GDM1 (cell line): Measurements from ENCODE around the gene KIF26B.
"Not testable (repeated sequence)": the region's sequence is repeated elsewhere in the genome, so short reads cannot be mapped to it uniquely, and the experiment has no call there.

Experiments
- DNase-seq: peaks from one replicate; lab custom pipeline; 2025; lab: John Stamatoyannopoulos, UW

KIF26B gene

DNA sequence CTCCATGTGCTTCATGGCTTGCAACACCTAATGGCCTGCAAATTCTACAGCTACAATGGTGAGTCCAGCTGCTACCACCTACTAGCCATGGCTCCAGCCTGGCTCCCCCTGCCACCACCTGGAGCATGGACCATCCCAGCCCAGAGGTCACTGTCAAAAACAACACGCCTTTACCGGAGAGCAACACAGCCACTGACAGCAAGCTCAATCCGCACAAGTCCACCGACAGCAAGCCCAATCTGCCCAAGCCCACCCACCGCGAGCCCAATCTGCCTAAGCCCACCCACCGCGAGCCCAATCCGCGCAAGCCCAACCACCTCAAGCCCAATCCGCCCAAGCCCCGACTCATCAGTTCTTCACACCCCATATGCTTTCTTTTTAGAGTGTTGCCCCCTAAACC lies 128.2 kb downstream of the KIF26B start:
- no peak for DNase-seq

DNA sequence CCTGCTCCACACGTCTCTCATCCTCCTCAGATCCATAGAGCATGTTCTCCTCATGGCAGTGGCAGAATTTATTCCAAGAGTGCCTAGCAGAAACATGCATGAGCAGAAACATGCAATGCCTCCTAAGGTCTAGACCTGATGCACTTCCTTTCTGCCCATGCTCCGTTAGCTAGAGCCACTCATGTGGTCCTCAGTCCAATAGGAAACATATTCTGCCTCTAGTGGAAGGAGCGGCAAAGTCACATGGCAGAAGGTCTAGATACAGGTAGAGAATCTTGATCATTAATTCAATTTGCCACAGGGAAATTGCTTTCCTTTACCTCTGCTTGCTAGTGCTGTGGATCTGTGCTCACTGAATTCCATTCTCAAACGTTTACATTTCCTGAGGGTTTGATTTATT lies 130.4 kb downstream of the KIF26B start:
- no peak for DNase-seq

DNA sequence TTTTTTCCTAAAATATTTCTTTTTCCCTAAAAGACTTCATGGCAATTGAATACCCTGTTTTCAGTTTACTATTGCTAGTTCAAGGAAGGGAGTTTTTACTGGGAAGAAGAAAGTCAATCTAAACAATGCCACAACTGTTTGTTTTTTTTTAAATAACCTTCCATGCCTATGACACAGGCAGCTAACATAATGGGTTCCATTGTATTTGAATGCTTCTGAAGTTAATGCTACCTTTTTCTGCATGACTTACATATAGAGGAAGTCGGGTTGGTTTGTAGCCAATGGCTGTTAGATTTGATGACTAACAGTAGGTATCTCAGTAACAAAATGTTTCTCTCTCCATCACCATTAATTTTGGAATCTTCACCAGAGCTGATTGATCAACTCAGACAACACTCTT lies 134.0 kb downstream of the KIF26B start:
- no peak for DNase-seq

DNA sequence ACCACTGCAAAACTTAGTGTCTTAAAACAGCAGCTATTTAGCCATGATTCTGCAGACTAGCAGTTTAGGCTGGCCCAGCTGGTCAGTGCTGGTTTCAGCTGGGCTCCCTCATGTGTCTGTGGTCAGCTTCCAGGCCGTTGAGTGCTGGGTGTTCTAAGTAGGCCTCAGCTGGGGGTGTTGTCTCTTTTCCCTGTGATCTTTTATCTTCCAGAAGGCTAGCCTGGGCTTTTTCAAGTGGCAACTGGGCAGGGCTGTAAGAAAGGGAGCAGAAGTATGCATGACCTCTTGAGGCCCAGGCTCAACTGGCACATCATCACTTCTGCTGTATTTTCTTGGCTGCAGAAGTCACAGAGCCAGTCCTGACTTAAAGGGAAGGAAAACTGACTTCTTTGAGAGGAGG lies 136.1 kb downstream of the KIF26B start:
- no peak for DNase-seq

DNA sequence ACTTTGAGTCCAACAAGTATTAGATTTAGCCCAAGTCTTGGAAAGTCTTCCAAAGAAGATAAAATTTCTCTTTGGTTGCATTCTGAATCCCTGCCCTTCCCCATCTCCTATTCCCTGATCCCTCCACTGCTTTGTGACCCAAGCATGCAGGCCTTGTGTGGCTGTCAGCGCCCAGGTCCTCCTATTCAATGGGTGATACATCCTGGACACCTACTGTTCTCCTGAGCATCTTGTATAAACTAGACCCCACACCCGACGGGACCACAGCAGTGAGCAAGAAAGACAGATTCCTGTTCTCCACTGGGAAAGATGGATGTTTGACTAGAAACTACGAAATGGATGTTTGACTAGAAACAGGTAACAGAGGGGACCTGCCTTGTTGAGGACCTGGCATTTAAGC lies 136.6 kb downstream of the KIF26B start:
- DNase-seq, result no peak

DNA sequence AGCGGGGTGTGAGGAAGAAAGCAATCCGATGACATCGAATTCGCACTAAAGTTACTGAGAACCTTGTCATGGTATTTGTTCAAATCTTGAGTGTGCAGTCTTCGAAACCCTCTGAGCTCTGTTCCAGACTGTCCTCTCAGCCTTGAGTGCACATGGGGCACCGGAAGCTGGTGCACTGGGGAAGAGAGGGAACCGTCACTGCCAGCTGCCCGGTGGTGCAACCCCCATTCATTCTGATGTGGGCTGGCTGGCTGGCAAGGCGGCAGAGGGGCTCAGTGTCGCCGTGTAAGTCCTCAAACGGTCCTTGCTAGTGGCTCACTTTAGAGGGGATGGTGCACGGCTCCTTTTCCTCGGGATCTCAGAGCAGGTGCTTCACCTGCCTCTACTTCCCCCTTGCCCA lies 137.4 kb downstream of the KIF26B start:
- DNase-seq, result no peak

DNA sequence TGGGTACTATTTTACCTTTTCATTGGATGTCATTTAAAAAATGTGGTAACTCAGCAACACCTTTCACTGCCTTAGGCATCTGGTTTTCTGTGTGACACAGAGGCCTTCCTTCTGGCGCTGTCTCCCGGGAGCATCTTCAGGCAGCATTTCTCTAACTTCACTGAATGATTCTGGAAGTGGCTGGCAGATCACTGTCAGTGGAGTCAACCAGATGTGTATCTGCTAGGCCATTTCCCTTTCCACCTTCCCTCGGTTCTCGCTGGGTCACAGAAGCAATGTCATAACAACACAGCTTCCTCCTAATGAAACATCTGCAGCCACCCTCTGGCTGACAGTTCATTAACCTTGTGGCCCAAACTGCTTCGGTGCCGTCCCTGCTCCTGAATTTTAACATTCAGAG lies 137.8 kb downstream of the KIF26B start:
- no peak for DNase-seq

DNA sequence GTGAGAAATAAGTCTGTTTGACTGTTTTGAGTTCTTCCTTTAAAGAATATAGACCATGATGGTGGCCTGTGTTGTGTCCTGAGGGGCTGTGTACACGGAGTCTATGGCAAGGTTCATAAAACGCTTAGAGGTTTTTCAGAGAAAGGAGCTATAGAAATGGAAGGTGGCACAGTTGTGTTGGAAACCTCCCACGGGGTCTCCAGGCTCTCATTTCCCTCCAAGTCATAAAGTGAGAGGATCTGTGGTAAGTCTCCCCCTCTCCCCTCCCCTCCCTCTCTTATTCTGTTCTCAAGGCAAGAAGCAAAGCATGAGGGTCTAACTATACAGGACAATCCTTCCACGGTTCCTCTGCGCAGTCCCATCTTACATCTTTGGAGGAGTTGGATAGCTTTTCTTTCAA lies 139.2 kb downstream of the KIF26B start:
- no peak for DNase-seq

DNA sequence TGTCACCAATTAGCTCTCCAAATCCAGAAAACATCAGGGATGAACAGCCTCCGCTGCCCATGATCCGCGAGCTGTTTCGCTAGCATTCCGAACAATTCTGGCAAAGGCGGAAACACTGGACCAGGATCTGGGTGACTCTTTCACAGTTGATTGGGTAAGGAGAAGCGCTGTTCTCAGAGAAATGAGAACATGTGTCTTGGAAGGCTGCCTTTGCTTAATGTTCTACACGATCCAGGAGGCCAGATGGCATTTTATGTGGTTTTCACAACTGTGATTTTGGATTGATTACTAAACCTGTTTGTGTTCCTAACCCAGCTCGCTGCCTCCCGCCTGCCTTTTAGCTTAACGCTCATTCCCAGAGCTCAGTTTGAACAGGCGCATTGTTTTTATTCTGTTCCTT lies 144.0 kb downstream of the KIF26B start:
- DNase-seq, result no peak

DNA sequence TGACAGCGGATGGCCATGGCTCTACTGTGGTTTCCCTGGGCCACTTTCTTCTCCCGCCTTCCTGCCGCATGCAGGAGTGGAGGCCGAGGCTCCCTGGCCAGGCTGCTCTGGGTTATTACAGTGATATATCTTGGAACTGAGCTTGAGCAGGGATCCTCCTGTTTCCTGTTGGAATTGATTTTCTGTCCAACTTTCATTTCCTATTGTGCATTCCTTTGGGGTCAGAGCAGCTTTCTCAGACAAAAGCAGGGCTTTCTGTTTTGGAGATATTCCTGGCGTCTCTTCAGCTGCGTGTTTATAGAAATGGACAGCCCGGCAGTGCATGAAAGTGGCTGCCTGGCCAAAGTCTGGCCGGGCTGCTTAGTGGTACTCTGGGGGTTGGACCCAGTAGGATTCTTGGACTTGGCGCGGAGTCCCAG lies 146.4 kb downstream of the KIF26B start:
- no peak for DNase-seq

DNA sequence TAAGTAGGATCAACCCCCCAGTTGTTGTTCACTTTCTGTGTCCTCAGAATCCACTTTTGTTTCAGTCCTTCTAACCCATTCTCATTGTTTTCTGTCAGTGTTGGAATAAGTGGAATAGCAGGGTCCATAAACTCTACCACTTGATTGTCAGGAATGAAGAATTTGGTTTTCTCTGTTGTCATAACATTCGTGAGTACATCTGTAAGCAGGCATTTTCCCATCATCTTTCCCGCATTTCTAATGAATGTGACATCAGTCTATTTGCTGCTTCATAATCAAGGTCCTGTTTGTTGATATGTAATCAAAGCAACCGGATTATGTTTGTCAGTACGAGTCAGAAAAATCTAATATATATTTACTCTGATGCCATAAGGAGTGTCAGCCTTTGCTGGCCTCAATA lies 147.1 kb downstream of the KIF26B start:
- no peak for DNase-seq

DNA sequence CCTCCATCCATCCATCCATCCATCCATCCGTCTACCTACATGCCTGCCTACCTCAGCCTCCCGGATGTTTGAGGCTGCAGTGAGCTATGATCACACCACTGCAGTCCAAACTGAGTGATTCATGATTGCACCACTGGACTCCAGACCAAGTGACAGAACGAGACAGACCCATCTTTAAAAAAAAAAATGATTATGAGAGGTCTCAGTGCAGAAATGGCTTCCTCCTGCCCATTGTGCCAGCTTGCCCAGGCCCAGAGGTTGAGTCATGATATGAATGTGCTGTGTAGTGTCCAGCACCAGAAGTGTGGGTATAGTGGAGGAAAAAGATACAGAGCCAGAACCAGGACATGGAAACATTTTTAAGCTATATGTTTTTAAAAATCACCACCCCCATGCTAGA lies 149.9 kb downstream of the KIF26B start:
- DNase-seq, result no peak

DNA sequence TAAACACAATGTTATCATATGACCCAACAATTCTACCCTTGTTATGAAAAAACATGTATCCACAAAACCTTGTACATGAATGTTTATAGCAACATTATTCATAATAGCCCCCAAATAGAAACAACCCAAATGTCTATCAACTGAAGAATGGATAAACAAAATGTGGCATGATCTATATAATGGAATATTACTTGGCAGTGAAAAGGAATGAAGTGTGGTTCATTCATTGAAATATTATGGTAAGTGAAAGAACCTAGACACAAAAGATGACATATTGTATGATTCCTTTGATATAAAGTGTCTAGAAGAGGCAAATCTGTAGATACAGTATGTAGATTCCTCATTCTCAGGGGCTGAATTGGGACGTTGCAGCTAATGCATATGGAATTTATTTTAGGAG lies 151.2 kb downstream of the KIF26B start:
- DNase-seq, result no peak

DNA sequence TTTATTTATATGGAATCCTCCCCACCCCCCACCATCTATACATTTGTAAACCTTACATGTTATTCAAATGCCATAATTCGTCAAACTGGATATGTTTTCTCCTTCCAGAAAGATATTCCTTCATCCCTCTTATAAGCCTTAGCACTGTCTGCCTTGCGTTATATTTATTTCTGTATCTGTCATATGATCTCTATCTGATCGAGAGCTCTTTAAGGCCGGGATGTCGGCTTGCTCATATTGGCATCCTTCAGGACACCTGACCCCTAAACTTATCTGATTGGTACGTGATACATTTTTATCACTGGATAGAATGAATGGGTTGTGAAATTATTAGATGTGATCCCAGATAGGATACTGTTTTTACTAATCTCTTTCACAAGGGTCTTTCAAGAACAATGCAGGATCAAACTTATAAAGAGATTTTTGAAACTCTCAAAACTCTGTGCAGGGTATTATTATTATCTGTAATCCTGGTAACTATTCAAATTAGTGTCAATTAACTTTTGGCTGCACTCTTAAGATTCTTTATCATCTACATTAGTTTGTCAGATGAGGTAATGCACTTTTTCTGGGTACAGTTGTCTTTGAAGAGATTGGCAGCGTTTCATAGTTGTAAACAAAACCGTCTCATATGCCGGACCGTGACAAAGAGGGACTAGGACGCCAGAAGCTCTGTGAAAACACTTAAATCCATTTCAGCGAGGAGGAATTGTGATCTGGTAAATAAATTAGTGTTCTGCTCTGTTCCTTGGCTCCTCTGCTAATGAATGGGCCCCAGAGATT lies 152.0 kb downstream of the KIF26B start:
- DNase-seq, result no peak

DNA sequence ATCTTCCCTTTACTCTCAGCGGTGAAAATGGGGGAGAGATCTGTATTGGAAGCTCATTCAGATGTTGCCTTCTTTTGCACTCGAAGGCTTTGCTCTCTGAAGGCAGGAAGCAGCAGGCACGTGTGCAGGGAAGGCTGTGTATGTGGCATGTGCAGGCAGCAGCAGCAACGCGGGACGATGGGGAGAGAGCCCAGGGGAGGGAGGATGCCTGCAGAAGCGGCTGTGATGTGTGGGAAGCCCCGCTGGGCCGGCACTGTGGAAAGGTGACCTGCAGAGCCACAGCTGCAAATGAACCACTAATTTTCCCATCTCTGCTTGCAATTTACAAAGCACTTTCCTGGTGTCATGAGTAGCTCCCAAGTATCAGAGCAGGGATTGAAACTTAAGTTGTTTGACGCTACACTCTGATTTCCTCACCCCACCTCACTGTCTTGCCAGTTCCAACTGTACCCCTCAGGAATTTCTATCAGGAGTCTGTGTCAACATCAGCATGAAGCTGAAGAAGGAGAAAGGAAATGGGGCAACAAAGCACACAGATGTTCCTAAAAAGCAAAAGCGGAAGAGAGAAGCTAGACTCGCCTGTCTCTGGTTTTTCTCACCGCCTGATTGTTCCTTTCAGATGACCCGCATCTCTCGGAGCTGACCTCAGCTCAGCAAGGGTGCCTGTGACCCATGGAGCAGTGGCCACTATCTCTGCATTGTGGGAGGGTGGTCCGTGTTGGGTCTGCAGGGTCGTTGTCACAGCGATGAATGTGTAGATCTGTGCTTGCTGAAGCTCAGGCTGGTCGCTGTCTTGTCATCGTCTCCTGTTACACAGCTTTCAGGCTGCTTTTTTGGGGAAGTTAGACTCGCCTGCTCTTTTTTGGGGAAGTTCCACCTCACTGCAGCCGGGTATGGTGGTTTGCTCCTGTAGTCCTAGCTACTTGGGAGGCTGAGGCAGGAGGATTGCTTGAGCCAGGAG lies 156.1 kb downstream of the KIF26B start:
- peak; percentile 66 for DNase-seq

DNA sequence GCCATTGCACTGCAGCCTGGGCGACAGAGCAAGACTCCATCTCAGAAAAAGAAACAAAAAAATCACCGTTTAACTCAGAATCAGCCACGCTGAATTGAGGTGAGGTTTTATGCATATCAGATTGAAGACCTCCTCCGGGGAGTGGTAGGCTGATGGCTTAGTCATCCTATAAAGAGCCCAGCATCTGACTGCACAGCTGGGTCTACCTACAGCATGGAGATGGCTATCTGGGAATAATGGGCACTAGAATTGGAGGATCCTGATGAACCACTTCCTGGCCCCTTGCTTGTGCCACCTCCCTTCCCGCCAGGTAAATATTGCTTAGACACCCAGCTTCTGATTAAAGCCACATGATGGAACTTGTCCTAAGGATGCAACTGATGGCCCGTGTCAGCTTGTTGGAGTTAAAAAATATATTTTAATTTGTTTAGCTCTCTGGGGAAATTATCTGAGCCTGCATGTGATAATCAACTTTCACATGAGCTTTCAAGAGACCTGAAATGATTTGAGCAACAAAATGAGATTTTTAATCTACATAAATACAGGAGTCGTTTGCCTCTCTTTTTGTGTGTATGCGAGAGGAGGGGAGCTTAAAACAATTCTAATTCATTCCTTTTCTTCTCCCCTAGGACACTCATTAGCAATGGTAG lies 157.2 kb downstream of the KIF26B start:
- no peak for DNase-seq

DNA sequence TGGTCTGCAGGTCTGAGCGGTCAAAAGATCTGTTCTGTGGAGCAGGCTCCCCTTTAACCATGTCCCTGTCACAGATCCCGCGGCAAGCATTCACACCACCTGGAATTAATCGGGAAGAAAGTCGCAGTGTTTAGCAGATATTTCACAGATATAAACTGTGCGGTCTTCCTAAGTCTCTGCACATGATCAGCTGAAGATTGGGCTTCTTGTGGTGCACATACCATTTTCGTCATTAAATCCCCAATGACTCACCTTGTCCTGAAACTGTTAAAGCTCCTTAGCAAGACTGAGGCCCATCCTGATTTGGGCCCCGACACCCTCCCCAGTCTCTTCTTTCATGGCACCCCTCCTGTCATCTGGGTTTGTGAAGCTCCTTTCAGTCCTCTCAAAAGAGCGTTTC lies 158.8 kb downstream of the KIF26B start:
- no peak for DNase-seq

DNA sequence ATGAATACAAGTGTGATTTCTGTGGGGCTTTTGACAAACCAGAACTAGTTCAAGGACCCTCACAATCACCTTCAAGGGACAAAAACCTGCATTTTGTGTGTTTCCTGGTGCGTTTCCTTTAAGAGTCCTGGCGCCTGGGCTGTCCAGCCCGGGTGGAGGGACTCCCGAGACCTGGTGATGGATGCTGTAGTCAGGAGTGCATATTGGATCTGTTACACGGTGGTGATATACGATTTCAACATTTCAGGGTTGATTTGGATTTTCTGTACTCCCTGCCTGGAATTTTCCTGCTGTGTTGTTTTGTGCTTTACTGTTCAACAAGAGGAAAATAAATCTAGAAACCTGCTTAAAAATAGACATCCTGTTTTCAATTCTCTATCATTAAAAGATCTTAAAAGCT lies 162.0 kb downstream of the KIF26B start:
- DNase-seq, result no peak

DNA sequence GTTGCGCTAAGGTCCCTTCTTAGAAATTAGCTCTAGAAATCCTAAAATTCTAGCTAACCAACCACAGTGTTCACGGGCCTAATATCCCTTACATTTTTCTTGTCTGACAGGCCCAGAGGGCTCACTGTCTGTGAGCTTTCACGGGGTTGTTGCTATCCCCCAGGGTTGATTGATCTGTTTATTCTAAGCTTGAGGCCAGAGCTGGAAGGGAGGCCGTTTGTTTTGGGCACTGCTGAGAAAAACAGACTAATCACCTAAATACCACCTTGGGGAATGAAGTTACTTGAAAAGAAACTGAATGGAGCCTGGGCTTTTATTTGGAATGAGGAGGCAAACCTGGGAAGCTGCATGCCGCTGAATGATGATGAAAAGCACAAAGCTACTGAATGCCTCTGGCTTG lies 162.4 kb downstream of the KIF26B start:
- no peak for DNase-seq

DNA sequence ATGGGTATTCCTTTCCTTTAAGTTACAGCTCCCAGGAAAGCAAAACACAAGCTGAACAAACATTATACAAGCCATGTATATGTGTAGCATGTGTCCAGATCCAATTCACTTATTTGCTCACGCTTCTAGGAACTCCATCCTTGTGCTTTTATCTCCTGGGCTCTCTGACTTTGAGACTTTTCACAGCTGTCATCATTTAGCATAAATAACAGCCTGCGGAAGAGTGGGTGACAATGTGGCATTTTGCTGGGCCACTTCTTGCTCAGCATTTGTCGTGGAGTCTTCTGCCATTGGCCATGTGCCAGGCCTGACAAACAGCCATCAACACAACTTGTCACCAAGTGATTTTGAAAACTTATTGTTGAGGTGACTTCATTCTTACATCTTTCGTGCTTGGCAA lies 164.3 kb downstream of the KIF26B start:
- no peak for DNase-seq

DNA sequence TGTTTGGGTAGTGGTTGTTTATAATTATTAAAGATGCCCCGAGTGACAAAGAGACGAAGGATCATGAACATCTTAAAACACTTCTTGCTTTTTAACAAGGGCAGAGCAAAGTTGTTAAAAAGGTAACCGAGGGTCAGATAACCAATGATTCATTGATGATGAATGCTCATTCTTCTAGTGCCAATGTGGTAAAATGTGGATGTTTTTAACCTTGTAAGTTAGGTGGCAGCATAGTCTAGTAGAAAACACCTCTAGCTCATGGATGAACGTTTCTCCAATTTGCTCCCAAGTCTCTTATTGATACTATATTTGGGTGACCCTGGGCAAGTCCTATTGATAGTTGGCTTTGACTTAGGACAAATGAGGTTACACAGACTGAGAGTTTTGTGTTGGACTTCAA lies 167.9 kb downstream of the KIF26B start:
- no peak for DNase-seq

DNA sequence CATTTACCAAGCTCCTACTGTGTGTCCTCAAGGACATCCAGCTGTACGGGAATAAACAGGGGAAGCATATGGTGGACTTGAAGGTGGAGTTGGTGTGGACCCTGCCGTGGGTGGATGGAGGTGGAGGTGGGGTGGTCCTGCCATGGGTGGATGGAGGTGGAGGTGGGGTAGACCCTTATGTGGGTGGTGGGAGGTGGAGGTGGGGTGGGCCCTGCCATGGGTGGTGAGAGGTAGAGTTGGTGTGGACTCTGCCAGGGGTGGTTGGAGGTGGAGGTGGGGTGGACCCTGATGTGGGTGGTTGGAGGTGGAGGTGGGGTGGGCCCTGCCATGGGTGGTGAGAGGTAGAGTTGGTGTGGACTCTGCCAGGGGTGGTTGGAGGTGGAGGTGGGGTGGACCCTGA lies 169.0 kb downstream of the KIF26B start:
- not testable (repeated sequence) for DNase-seq
